A673 (cell line): ENCODE measurements around the gene ATRIP. TPM values are rescaled to one million over a fixed set of nuclear protein-coding genes. Genes with fewer than 3 reads are reported as not detected.

ENCODE experiments used
- BruUV-seq: library from RNA; stranded (reverse); fragments of 400-500 nt; replicated peaks from 2 replicates; lab custom pipeline; 2021; lab: Mats Ljungman, UMichigan
- CTCF ChIA-PET: fragments of 300-600 bp; sonication (Branson Sonifier 250); formaldehyde crosslinking; loops from one replicate; lab custom pipeline; 2022; ENCODE audit warnings: antibody characterized with exemption; lab: Charles Lee
- POLR2A ChIA-PET: fragments of 300-600 bp; sonication (Branson Sonifier 250); formaldehyde crosslinking; loops from one replicate; lab custom pipeline; 2022; ENCODE audit warnings: antibody characterized with exemption; ENCODE audit not compliant: low non-redundant PET; lab: Charles Lee
- DNase-seq: peaks from one replicate; pipeline ENCODE4 v3.0.0-alpha.2; 2015; ENCODE audit warnings: low spot score
- H3K27ac ChIP-seq: fragments of 200-600 bp; sonication (generic); 2 replicates; pipeline ENCODE4 v1.5.1; 2016; ENCODE audit warnings: mixed run types, low read depth, mild to moderate bottlenecking, mixed read lengths, antibody characterized with exemption, low read length; ENCODE audit not compliant: poor library complexity, severe bottlenecking
- H3K27me3 ChIP-seq: fragments of 200-600 bp; sonication (generic); replicated peaks from 2 replicates; pipeline ENCODE4 v1.6.1; 2017; ENCODE audit warnings: mixed run types, low read depth, mild to moderate bottlenecking, mixed read lengths, antibody characterized with exemption, low read length; ENCODE audit not compliant: insufficient read depth, poor library complexity
- H3K36me3 ChIP-seq: fragments of 200-600 bp; sonication (generic); 2 replicates; pipeline ENCODE4 v1.6.1; 2016; ENCODE audit warnings: mixed run types, mild to moderate bottlenecking, mixed read lengths, antibody characterized with exemption, low read length; ENCODE audit not compliant: insufficient read depth, poor library complexity, severe bottlenecking
- H3K4me1 ChIP-seq: fragments of 200-600 bp; sonication (generic); 2 replicates; pipeline ENCODE4 v1.6.1; 2017; ENCODE audit warnings: mixed run types, mild to moderate bottlenecking, mixed read lengths, antibody characterized with exemption, low read length; ENCODE audit not compliant: insufficient read depth, poor library complexity, severe bottlenecking
- H3K4me3 ChIP-seq: fragments of 200-600 bp; sonication (generic); 2 replicates; pipeline ENCODE4 v1.5.1; 2016; ENCODE audit warnings: low read depth, mixed run types, mild to moderate bottlenecking, mixed read lengths, low read length; ENCODE audit not compliant: poor library complexity, severe bottlenecking
- H3K9me3 ChIP-seq: fragments of 200-600 bp; sonication (generic); 2 replicates; pipeline ENCODE4 v1.6.1; 2016; ENCODE audit warnings: mixed run types, low read depth, mild to moderate bottlenecking, mixed read lengths, antibody characterized with exemption, low read length; ENCODE audit not compliant: poor library complexity, severe bottlenecking
- CTCF ChIP-seq: fragments of 300-800, 200-600 bp; sonication (generic); conservative IDR thresholded peaks from 2 replicates; pipeline ENCODE4 v1.5.1; 2017; ENCODE audit warnings: low read depth, mild to moderate bottlenecking, antibody characterized with exemption, low read length, moderate library complexity, mixed read lengths
- EZH2 ChIP-seq: fragments of 200-600 bp; sonication (generic); IDR thresholded peaks from 2 replicates; pipeline ENCODE4 v1.6.1; 2017; ENCODE audit warnings: borderline replicate concordance, low read depth, mild to moderate bottlenecking, mixed read lengths, antibody characterized with exemption, low read length; ENCODE audit not compliant: poor library complexity, severe bottlenecking
- intact Hi-C: fragments of 100-400 bp; cut with micrococcal nuclease; formaldehyde crosslinking; loops from one replicate; pipeline ENCODE4 v1.10.0; 2022; ENCODE audit not compliant: unreplicated experiment
- total RNA-seq: library from RNA; stranded (reverse); gene quantifications from 2 replicates; pipeline ENCODE4 v1.2.3, GENCODE V29; 2021

Gene ATRIP
- total RNA-seq, 1 experiment from 2014 or later, result 9.7 TPM

- Histone ChIP-seq H3K9me3 (no peaks in the 10 kb centered on the region), H3K4me1 (no peaks in the 10 kb centered on the region), H3K27ac (no peak overlapping the region), H3K4me3 (no peak overlapping the region), H3K27me3 (no peaks in the 10 kb centered on the region), H3K36me3 (no peaks in the 10 kb centered on the region)
- intact Hi-C loops, result no loop called here
- BruUV-seq, result no TSS peak
- TF ChIP-seq EZH2 (no peak), CTCF (no peak)
- CTCF ChIA-PET, result no interaction called here
- DNase-seq, result no peak
- POLR2A ChIA-PET, result no interaction called here
Observed at GRCh38 chr3:48422681-48423080, 23.9 kb upstream of the ATRIP start.

GRCh38 chr3:48423241-48423882 lies 23.2 kb upstream of the ATRIP start:
- Histone ChIP-seq H3K36me3 (no peaks in the 10 kb centered on the region), H3K27me3 (no peaks in the 10 kb centered on the region), H3K27ac (no peak overlapping the region), H3K9me3 (no peaks in the 10 kb centered on the region), H3K4me1 (peaks cover 6% of the 10 kb centered on the region), H3K4me3 (no peak overlapping the region)
- ChIA-PET POLR2A (no interaction called here), CTCF (no interaction called here)
- TF ChIP-seq CTCF (no peak), EZH2 (no peak)
- no peak for DNase-seq
- BruUV-seq, result no TSS peak
- intact Hi-C loops, result no loop called here

GRCh38 chr3:48423883-48424695 lies 22.4 kb upstream of the ATRIP start:
- Histone ChIP-seq H3K36me3 (no peaks in the 10 kb centered on the region), H3K4me1 (peaks cover 7% of the 10 kb centered on the region), H3K9me3 (no peaks in the 10 kb centered on the region), H3K27ac (no peak overlapping the region), H3K27me3 (no peaks in the 10 kb centered on the region), H3K4me3 (no peak overlapping the region)
- no peak for TF ChIP-seq CTCF
- no peak for TF ChIP-seq EZH2
- BruUV-seq, result no TSS peak
- POLR2A ChIA-PET, result no interaction called here
- no peak for DNase-seq
- intact Hi-C loops, result no loop called here
- CTCF ChIA-PET, result no interaction called here
